GM18909 (cell line): ENCODE data around the gene SRGAP2B.
"Not testable (repeated sequence)": the region's sequence is repeated elsewhere in the genome, so short reads cannot be mapped to it uniquely, and the experiment has no call there.

ENCODE experiments used
- ATAC-seq: cut with Tn5 transposase; IDR thresholded peaks from one replicate; pipeline ENCODE4 v1.9.1; 2021; ENCODE audit warnings: mild to moderate bottlenecking; ENCODE audit not compliant: unreplicated experiment, poor library complexity

The SRGAP2B gene

GRCh38 chr1:145093517-145094149 is 1.5 kb downstream of the SRGAP2B start:
- ATAC-seq, result not testable (repeated sequence)

- ATAC-seq, result not testable (repeated sequence)
These were observed 12.5 kb downstream of the SRGAP2B start for GRCh38 chr1:145082483-145083255.

DNA sequence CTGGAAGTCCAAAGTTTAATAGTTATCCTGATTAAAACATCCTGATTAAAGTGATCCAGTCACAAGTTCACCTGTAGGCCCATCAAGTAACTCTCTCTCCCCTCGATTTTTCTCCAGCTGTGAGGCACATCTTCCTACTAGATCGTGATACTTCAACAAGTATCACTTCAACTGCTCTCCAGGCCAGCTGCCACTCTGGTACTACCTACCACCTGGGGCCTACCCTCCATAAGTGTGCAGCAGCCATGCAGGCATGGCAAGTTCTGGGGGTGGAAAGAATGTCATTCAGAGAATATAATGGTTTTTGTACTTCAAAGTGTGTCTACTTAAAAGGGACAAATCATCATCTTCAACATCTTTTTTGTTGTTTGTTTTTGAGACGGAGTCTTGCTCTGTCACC is 14.9 kb downstream of the SRGAP2B start:
- not testable (repeated sequence) for ATAC-seq

- ATAC-seq, result not testable (repeated sequence)
These were observed 15.4 kb downstream of the SRGAP2B start for GRCh38 chr1:145079737-145080136.

DNA sequence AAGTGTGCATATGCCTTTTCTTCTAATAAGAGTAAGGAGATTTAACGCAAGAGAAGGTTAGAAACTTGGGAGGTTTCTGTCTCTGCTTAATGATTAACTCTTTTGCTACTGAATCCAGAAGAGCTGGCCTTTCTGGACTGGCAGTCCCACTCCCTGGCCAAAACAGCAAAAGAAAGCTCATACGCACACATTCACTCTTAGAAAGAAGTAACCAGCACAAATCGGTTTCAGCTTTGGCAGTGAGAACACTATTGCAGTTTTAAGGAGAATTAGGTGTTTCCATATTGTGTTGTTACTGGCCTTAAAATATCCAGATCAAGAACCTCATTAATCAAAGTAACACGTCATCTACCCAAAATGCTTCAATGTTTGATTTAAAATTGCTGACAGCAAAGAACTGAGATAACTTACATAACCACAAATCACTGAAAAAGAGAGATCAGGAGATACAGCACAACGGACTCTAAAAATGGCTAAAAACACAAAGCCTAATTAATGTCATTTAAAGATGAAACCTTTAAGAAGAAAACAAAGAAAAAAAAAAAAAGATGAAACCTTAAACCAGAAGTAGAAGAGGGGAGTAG is 16.2 kb downstream of the SRGAP2B start:
- ATAC-seq, result not testable (repeated sequence)

DNA sequence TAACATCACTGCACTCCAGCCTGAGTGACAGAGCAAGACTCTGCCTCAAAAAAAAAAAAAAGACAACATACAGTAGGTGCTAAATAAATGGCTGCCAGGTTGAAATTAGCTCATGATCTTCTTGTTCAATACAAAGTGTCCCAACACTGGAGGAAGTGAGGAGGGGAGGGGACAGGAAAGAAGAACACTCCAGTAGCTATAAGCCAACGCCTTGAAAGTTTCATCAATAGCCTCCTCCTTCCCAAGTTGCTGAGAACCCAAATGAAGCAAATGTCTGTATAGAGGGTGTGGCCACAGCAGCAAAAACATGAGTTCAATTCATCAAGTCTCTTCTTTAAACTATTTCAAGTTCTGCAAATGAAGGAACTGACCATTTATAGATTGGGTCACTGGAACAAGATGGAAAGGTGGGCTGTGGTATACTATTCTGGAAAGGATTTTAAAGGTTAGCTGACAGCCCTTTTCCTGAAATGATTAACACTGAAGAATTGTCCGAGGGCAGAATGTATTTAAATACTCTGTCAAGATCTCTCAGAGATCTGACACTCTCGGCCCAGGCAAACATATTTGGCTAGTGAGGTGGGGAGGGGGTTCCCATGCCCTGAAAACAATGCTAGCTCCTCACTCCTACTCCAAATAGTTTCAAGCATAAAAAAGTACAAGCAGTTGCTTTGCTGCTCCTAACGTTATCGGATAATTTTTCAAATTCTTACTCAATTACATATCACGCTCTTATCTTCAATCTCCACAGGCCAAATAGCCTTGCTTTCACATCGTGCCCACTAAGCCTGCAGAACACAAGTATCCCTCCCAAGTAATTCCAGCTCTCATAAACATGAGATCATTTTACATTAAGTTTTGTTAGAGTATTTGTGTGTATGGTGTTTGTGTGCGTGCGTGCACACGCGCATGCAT is 17.0 kb downstream of the SRGAP2B start:
- ATAC-seq, result not testable (repeated sequence)

GRCh38 chr1:145076877-145077276 is 18.3 kb downstream of the SRGAP2B start:
- ATAC-seq, result not testable (repeated sequence)

- not testable (repeated sequence) for ATAC-seq
These were observed 21.0 kb downstream of the SRGAP2B start for GRCh38 chr1:145074021-145074559.

DNA sequence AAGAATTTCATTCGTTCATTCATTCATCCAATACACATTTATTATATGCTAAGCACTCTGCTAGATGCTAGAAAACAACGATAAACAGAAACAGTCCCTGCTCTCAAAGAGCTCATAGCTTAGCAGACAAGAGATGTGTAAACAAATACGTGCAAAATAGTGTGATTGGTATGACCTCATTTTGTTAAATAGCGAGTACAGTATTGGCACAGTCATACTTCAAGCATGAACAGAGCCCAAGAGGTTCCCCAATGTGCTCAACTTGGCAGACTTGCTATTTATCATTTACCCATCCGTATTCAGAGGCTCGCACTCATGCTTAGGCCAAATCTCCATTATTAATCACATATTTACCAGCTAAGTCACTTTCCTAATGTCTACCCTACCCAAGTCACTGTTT is 23.6 kb downstream of the SRGAP2B start:
- not testable (repeated sequence) for ATAC-seq

GRCh38 chr1:145066486-145066885 is 28.6 kb downstream of the SRGAP2B start:
- ATAC-seq, result not testable (repeated sequence)

DNA sequence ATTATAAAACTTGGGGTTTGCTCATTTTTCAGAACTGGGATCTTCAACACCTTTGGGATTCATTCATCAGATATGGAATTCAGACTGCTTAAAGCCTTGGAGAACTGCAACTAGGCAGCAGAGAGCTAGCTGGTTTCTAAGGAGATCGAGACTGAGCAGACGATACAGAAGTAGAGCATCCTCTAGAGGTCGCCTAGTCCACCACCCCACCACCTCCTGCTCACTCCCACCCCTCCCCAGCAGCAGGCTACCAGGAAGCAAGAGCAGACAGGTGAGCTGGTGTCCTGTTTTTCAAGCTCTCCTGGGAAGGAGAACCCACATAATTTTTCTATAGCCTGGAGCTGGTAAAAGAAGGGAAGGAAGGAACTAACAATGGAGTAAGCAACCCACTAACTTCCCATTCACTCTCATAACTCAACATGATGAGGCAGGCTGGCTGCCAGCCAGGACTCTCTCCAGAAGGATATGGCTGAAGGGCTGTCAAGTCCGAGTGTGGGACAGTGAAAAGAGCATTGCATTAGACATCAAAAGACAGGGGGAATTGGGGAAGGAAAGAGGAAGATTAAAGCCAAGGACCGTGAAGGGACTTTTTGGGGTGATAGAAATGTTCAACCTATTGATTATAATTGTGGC is 29.8 kb downstream of the SRGAP2B start:
- ATAC-seq, result peak; percentile 75

DNA sequence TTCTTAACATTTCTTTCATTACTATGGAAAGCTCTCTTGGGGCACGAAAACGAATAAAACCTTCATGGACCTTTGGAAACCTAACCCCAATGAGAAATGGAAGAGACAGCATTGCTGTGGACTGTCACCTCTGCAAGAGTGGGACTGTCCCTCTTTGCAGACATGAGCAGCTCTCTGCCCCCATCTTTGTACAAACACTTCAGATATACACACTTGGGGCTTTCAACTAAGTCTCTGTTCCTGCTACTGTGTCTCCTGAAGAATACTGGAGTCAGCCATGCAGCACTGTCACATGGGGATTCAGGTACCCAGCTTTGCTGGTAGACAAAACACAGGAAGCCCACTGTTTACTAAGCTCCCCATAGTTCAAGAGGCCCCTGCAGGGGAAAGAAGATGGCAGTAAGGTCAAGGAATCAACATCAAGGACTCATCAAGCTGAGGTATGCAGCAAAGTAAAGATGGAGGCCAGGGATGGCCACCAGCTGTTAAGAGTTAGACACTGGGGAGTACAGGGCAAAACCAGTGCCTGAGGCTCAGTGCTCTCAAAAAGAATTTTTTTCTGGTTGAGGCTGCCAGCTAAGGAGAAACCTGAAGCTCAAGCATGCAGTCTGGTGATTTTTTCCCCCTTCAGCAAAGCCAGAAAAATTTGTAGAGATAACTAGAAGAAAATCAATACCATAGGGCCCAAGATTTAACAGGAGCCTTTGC is 31.0 kb downstream of the SRGAP2B start:
- ATAC-seq, result not testable (repeated sequence)

GRCh38 chr1:145063285-145063684 is 31.8 kb downstream of the SRGAP2B start:
- ATAC-seq, result not testable (repeated sequence)

DNA sequence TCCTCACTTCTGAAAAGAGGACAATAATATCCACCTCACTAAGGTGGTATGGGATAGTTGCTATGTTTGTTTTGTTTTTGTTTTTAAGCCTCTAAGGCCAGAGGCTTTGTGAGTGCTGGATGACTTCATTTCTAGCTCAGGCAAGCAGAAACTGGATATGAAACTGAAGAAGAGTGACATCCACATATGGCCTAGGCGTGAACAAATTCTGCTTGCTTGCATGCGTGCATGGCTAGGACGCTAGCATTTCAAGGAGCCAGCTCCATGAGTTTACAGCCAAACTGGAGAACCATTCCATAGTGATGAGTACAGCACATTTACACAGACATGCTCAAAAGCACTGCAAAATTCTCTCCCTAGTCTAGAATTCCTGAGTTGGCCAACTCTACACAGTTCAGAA is 36.9 kb downstream of the SRGAP2B start:
- peak; percentile 50 for ATAC-seq

- ATAC-seq, result peak; percentile 99
These were observed 39.8 kb downstream of the SRGAP2B start for GRCh38 chr1:145055217-145055760.

GRCh38 chr1:145053428-145053827 is 41.7 kb downstream of the SRGAP2B start:
- ATAC-seq, result not testable (repeated sequence)

- not testable (repeated sequence) for ATAC-seq
These were observed 42.9 kb downstream of the SRGAP2B start for GRCh38 chr1:145052019-145052776.
